LNCAP (cell line): ENCODE measurements around the gene RABGAP1L.

Experiments
- CTCF ChIP-seq: fragments of 450-650 bp; IDR thresholded peaks from 2 replicates; pipeline ENCODE4 v1.5.1; 2017; ENCODE audit warnings: mild to moderate bottlenecking

RABGAP1L gene

GRCh38 chr1:174428033-174428432 lies 268.7 kb downstream of the RABGAP1L start:
- TF ChIP-seq CTCF, result no peak

GRCh38 chr1:174428739-174429138 lies 269.4 kb downstream of the RABGAP1L start:
- TF ChIP-seq CTCF, result no peak

GRCh38 chr1:174433451-174433850 lies 274.1 kb downstream of the RABGAP1L start:
- TF ChIP-seq CTCF, result no peak

- no peak for TF ChIP-seq CTCF
These were observed 286.0 kb downstream of the RABGAP1L start for GRCh38 chr1:174445351-174445750.

- TF ChIP-seq CTCF, result no peak
These were observed 286.5 kb downstream of the RABGAP1L start for GRCh38 chr1:174445817-174446216.

- no peak for TF ChIP-seq CTCF
These were observed 288.7 kb downstream of the RABGAP1L start, which contains the start of gene GPR52 for GRCh38 chr1:174447866-174448530. Gene GPR52, plus strand, starts transcription at chr1:174447964. Its CDS starts 148 bp downstream, at chr1:174448112.

- TF ChIP-seq CTCF, result no peak
These were observed 289.2 kb downstream of the RABGAP1L start for GRCh38 chr1:174448531-174448883.

GRCh38 chr1:174448974-174449373 lies 289.7 kb downstream of the RABGAP1L start:
- no peak for TF ChIP-seq CTCF
